GM23338 (cell line): Measurements from ENCODE around the gene METTL26. TPM values are rescaled to one million over a fixed set of nuclear protein-coding genes. Genes with fewer than 3 reads are reported as not detected.

Source experiments
- ATAC-seq: fragments of 200-7000 bp; cut with Tn5 transposase; 3 replicates; pipeline ENCODE4 v1.9.1; 2020
- DNase-seq: peaks from one replicate; pipeline ENCODE4 v3.0.0-alpha.2; 2015; ENCODE audit warnings: low spot score
- H2AFZ ChIP-seq: fragments of 200-600 bp; sonication (generic); 2 replicates; pipeline ENCODE4 v1.8.0; 2016; ENCODE audit warnings: antibody characterized with exemption, mild to moderate bottlenecking, moderate library complexity
- H3F3A ChIP-seq: fragments of 200-600 bp; sonication (generic); replicated peaks from 2 replicates; pipeline ENCODE4 v1.8.0; 2017; ENCODE audit warnings: antibody characterized with exemption, mixed run types, low read depth
- H3K27ac ChIP-seq: fragments of 200-600 bp; sonication (generic); 2 replicates; pipeline ENCODE4 v1.6.1; 2016; ENCODE audit warnings: low read depth
- H3K27me3 ChIP-seq: fragments of 200-600 bp; sonication (generic); 2 replicates; pipeline ENCODE4 v1.8.0; 2016; ENCODE audit warnings: mild to moderate bottlenecking, mixed run types, moderate library complexity; ENCODE audit not compliant: insufficient read depth
- H3K36me3 ChIP-seq: fragments of 200-600 bp; sonication (generic); 2 replicates; pipeline ENCODE4 v1.8.0; 2016; ENCODE audit warnings: mild to moderate bottlenecking; ENCODE audit not compliant: insufficient read depth
- H3K4me1 ChIP-seq: fragments of 200-600 bp; sonication (generic); 2 replicates; pipeline ENCODE4 v1.8.0; 2016; ENCODE audit warnings: mild to moderate bottlenecking, moderate library complexity; ENCODE audit not compliant: insufficient read depth
- H3K4me2 ChIP-seq: fragments of 200-600 bp; sonication (generic); 2 replicates; pipeline ENCODE4 v1.7.1; 2017; ENCODE audit warnings: mixed run types
- H3K4me3 ChIP-seq: fragments of 200-600 bp; sonication (generic); 2 replicates; pipeline ENCODE4 v1.6.1; 2016; ENCODE audit warnings: mixed run types
- H3K79me2 ChIP-seq: fragments of 200-600 bp; sonication (generic); replicated peaks from 2 replicates; pipeline ENCODE4 v1.8.0; 2017; ENCODE audit warnings: mild to moderate bottlenecking; ENCODE audit not compliant: insufficient read depth
- H3K9me2 ChIP-seq: fragments of 200-600 bp; sonication (generic); 2 replicates; pipeline ENCODE4 v1.8.0; 2017; ENCODE audit not compliant: insufficient read depth
- H4K20me1 ChIP-seq: fragments of 200-600 bp; sonication (generic); replicated peaks from 2 replicates; pipeline ENCODE4 v1.8.0; 2017; ENCODE audit warnings: mild to moderate bottlenecking; ENCODE audit not compliant: insufficient read depth
- H3K27ac Mint-ChIP-seq: 2 replicates; pipeline ENCODE4 v1.8.0; 2020; ENCODE audit warnings: inconsistent platforms, mild to moderate bottlenecking, moderate library complexity, mixed read lengths
- H3K27me3 Mint-ChIP-seq: 3 replicates; pipeline ENCODE4 v1.8.0; 2022; ENCODE audit warnings: low read depth, mild to moderate bottlenecking, moderate library complexity, mixed read lengths, inconsistent platforms; ENCODE audit not compliant: insufficient read depth, poor library complexity
- H3K36me3 Mint-ChIP-seq: 3 replicates; pipeline ENCODE4 v1.8.0; 2021; ENCODE audit warnings: low read depth, mild to moderate bottlenecking, inconsistent platforms, moderate library complexity, mixed read lengths
- H3K4me1 Mint-ChIP-seq: 3 replicates; pipeline ENCODE4 v1.8.0; 2020; ENCODE audit warnings: mild to moderate bottlenecking, inconsistent platforms, mixed read lengths
- H3K4me3 Mint-ChIP-seq: 3 replicates; pipeline ENCODE4 v1.8.0; 2021; ENCODE audit warnings: moderate library complexity, mild to moderate bottlenecking, inconsistent platforms, mixed read lengths
- H3K9me3 Mint-ChIP-seq: 3 replicates; pipeline ENCODE4 v1.8.0; 2020; ENCODE audit warnings: moderate library complexity, mild to moderate bottlenecking, inconsistent platforms, mixed read lengths
- CREB1 ChIP-seq: fragments of 250-450 bp; sonication (Bioruptor Pico); IDR thresholded peaks from 2 replicates; pipeline ENCODE4 v1.5.0; 2020; ENCODE audit warnings: low read depth, mild to moderate bottlenecking, moderate library complexity
- EZH2phosphoT487 ChIP-seq: fragments of 200-600 bp; sonication (generic); IDR thresholded peaks from one replicate; pipeline ENCODE4 v1.8.1; 2018; ENCODE audit warnings: antibody characterized with exemption; ENCODE audit not compliant: unreplicated experiment
- JUNB ChIP-seq: IDR thresholded peaks from one replicate; pipeline ENCODE4 v1.6.1; 2016; ENCODE audit warnings: antibody characterized with exemption; ENCODE audit not compliant: unreplicated experiment
- POLR2AphosphoS5 ChIP-seq: IDR thresholded peaks from 2 replicates; pipeline ENCODE4 v1.6.1; 2016; ENCODE audit warnings: antibody characterized with exemption, low read depth
- STAT1 ChIP-seq: IDR thresholded peaks from one replicate; pipeline ENCODE4 v1.6.1; 2016; ENCODE audit warnings: antibody characterized with exemption; ENCODE audit not compliant: unreplicated experiment
- ZNF114 ChIP-seq: fragments of 250-450 bp; sonication (Bioruptor Pico); IDR thresholded peaks from 2 replicates; pipeline ENCODE4 v1.5.0; 2020; ENCODE audit warnings: mild to moderate bottlenecking, moderate library complexity
- ZNF331 ChIP-seq: fragments of 250-450 bp; sonication (Bioruptor Pico); IDR thresholded peaks from 2 replicates; pipeline ENCODE4 v1.5.0; 2020; ENCODE audit warnings: low read depth, mild to moderate bottlenecking, moderate library complexity
- ZNF462 ChIP-seq: fragments of 250-450 bp; sonication (Bioruptor Pico); IDR thresholded peaks from 2 replicates; pipeline ENCODE4 v1.5.0; 2020; ENCODE audit warnings: mild to moderate bottlenecking, moderate library complexity
- polyA plus RNA-seq: library from polyadenylated mRNA; unstranded; fragments of >200 nt; fragmentation: Nextera tagmentation; extraction: Ambion mirVana; gene quantifications from 2 replicates; pipeline ENCODE4 v1.2.1, GENCODE V29; 2016
- total RNA-seq: library from RNA; depleted of rRNA; stranded (reverse); fragments of >200 nt; shearing (Covaris generic); gene quantifications from 2 replicates; pipeline ENCODE4 v1.2.3, GENCODE V29; 2014

Gene METTL26
- total and polyA plus RNA-seq, 2 experiments from 2014 or later, result 153 to 223 TPM

- TF ChIP-seq ZNF462 (CRISPR knock-in tag), result no peak
These were observed 12.1 kb upstream of the METTL26 start (continued) for GRCh38 chr16:648071-648780.

DNA sequence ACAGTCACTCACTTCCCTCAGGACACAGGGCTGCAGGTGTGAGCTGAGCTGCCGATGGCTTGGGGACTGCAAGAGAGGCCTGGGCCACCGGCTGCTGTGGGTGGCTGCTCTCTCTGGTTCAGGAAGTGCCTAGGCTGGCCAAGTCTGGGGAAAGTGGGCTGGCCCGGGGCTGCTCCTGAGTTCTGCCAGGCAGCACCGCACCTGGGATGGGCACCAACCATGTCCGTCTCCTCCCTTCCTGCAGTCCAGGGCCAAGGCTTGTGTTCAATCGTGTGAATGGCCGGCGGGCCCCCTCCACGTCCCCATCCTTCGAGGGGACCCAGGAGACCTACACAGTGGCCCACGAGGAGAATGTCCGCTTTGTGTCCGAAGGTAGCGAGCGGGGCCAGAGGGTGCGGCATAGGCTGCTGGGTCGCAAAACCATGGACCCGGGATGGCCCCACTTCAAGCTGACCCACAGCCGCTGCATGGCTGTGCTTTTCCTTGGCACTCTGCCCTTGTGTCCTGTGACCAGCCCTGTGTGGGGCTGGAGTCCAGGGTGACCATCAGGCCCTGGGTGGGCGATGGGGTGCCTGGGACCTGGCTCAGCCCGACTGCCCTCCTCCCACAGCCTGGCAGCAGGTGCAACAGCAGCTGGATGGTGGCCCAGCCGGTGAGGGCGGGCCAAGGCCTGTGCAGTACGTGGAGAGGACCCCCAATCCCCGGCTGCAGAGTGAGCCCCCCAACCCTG lies 11.2 kb upstream of the METTL26 start:
- no peaks in the 10 kb centered on the region for H3K36me3 ChIP-seq
- H3K4me1 Mint-ChIP-seq, result peaks cover 3% of the 10 kb centered on the region; the same call in 2 of the 3 replicates
- H3K9me2 ChIP-seq, result no peaks in the 10 kb centered on the region
- H3K9me3 Mint-ChIP-seq, result no peaks in the 10 kb centered on the region
- no peak overlapping the region for H3K4me2 ChIP-seq
- DNase-seq (no peak), ATAC-seq (no peak)
- no peak overlapping the region for H3K27ac Mint-ChIP-seq
- no peaks in the 10 kb centered on the region; the same call in 1 of the 2 replicates for H4K20me1 ChIP-seq
- no peak overlapping the region for H3K4me3 ChIP-seq
- no peaks in the 10 kb centered on the region for H3K36me3 Mint-ChIP-seq
- no peak overlapping the region for H2AFZ ChIP-seq
- H3K79me2 ChIP-seq, result peaks cover 17% of the 10 kb centered on the region; the same call in 1 of the 2 replicates
- H3F3A ChIP-seq, result peaks cover 9% of the 10 kb centered on the region; the same call in 1 of the 2 replicates
- no peaks in the 10 kb centered on the region for H3K27me3 ChIP-seq
- H3K27ac ChIP-seq, result no peak overlapping the region
- peaks cover 8% of the 10 kb centered on the region for H3K27me3 Mint-ChIP-seq
- peaks cover 5% of the 10 kb centered on the region; the same call in 1 of the 2 replicates for H3K4me1 ChIP-seq
- H3K4me3 Mint-ChIP-seq, result no peak overlapping the region
- TF ChIP-seq POLR2AphosphoS5 (no peak), JUNB (no peak), CREB1 (CRISPR knock-in tag) (no peak), EZH2phosphoT487 (no peak), ZNF462 (CRISPR knock-in tag) (no peak), ZNF114 (CRISPR knock-in tag) (no peak), ZNF331 (CRISPR knock-in tag) (no peak), STAT1 (no peak)
